BLaER1 (cell line): ENCODE measurements around the gene TUBB3.

Source experiments
- H3K27ac ChIP-seq: shearing (Covaris generic); formaldehyde crosslinking; 2 replicates; pipeline ENCODE4 v1.8.1; 2022
- H3K27me3 ChIP-seq: shearing (Covaris generic); formaldehyde crosslinking; 2 replicates; pipeline ENCODE4 v1.8.1; 2022
- H3K36me3 ChIP-seq: shearing (Covaris generic); formaldehyde crosslinking; 2 replicates; pipeline ENCODE4 v1.8.1; 2022
- H3K4me1 ChIP-seq: shearing (Covaris generic); formaldehyde crosslinking; 2 replicates; pipeline ENCODE4 v1.8.1; 2022
- H3K4me2 ChIP-seq: shearing (Covaris generic); formaldehyde crosslinking; 2 replicates; pipeline ENCODE4 v1.8.1; 2022
- H3K4me3 ChIP-seq: shearing (Covaris generic); formaldehyde crosslinking; 2 replicates; pipeline ENCODE4 v1.8.1; 2022
- H3K9ac ChIP-seq: shearing (Covaris generic); formaldehyde crosslinking; 2 replicates; pipeline ENCODE4 v1.8.1; 2022
- H3K9me3 ChIP-seq: shearing (Covaris generic); formaldehyde crosslinking; 2 replicates; pipeline ENCODE4 v1.8.1; 2022
- H4K20me1 ChIP-seq: shearing (Covaris generic); formaldehyde crosslinking; 2 replicates; pipeline ENCODE4 v1.8.1; 2022
- Cebpa-rat ChIP-seq: shearing (Covaris generic); IDR thresholded peaks from 2 replicates; pipeline ENCODE4 v1.8.1; 2022

Gene TUBB3

DNA sequence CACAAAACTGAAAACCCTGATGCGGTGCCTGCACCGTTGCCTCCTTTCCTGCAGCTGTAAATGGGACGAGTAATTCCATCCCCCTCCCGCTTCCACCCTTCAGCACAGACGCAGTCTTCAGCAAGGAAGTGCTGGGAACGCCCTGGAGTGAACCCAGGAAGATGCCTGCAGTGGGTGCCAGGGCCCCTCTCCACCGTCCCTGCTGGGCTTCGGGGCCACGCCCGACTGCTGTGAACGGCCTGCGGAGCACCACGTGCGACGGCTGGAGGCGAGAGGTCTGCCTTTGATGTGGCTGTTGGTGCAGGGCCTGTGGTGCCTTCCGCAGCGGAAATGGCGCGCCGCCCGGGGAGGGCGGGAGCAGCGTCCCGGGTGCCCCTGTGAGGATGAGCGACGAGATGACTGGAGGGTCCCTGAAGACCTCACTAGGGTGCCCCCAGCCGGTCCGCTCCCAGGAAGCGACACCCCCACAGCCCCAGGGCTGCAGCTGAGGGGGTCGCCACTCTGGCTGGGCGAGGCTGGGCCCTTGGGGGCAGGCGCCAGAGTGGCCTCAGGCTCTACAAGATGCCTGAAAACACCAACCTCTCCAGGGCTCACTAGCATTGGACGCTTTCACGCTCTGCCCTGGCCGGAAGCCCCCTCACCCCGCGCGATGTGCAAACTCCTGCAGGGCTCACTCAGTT lies 5.2 kb upstream of the TUBB3 start:
- peaks cover 16% of the 10 kb centered on the region; the same call in 1 of the 2 replicates for H4K20me1 ChIP-seq
- H3K27me3 ChIP-seq = no peaks in the 10 kb centered on the region
- H3K9me3 ChIP-seq = no peaks in the 10 kb centered on the region
- peaks cover 80% of the 10 kb centered on the region for H3K4me1 ChIP-seq
- peak overlapping the region; percentile 79 for H3K9ac ChIP-seq
- peaks cover 10% of the 10 kb centered on the region for H3K36me3 ChIP-seq
- H3K4me3 ChIP-seq = peak overlapping the region; percentile 66
- peak overlapping the region; percentile 100 for H3K4me2 ChIP-seq
- peak overlapping the region; percentile 83 for H3K27ac ChIP-seq
- no peak for TF ChIP-seq Cebpa-rat

GRCh38 chr16:89918453-89919347 lies 4.4 kb upstream of the TUBB3 start, which contains the start of gene MC1R:
Gene MC1R, plus strand, starts transcription at chr16:89918862. Its CDS starts 397 bp downstream, at chr16:89919259.
- Histone ChIP-seq H3K4me1 (peaks cover 74% of the 10 kb centered on the region), H3K27me3 (no peaks in the 10 kb centered on the region), H3K4me2 (peak within 1 kb of the TSS; percentile 100), H3K4me3 (peak within 1 kb of the TSS; percentile 66), H3K27ac (peak within 1 kb of the TSS; percentile 83), H3K9me3 (no peaks in the 10 kb centered on the region), H3K9ac (peak within 1 kb of the TSS; percentile 79), H3K36me3 (peaks cover 2% of the 10 kb centered on the region; the same call in 1 of the 2 replicates), H4K20me1 (peaks cover 16% of the 10 kb centered on the region; the same call in 1 of the 2 replicates)
- TF ChIP-seq Cebpa-rat = no peak

DNA sequence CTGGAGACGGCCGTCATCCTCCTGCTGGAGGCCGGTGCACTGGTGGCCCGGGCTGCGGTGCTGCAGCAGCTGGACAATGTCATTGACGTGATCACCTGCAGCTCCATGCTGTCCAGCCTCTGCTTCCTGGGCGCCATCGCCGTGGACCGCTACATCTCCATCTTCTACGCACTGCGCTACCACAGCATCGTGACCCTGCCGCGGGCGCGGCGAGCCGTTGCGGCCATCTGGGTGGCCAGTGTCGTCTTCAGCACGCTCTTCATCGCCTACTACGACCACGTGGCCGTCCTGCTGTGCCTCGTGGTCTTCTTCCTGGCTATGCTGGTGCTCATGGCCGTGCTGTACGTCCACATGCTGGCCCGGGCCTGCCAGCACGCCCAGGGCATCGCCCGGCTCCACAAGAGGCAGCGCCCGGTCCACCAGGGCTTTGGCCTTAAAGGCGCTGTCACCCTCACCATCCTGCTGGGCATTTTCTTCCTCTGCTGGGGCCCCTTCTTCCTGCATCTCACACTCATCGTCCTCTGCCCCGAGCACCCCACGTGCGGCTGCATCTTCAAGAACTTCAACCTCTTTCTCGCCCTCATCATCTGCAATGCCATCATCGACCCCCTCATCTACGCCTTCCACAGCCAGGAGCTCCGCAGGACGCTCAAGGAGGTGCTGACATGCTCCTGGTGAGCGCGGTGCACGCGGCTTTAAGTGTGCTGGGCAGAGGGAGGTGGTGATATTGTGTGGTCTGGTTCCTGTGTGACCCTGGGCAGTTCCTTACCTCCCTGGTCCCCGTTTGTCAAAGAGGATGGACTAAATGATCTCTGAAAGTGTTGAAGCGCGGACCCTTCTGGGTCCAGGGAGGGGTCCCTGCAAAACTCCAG lies 3.4 kb upstream of the TUBB3 start:
- H3K27ac ChIP-seq = no peak overlapping the region; the same call in 1 of the 2 replicates
- H4K20me1 ChIP-seq = peaks cover 27% of the 10 kb centered on the region
- 0 out of 2 replicates have a peak overlapping the region, but pooled peaks have one; percentile 79 for H3K9ac ChIP-seq
- no peaks in the 10 kb centered on the region for H3K36me3 ChIP-seq
- H3K4me3 ChIP-seq = no peak overlapping the region
- H3K4me2 ChIP-seq = peak overlapping the region; percentile 100
- H3K4me1 ChIP-seq = peaks cover 84% of the 10 kb centered on the region
- H3K27me3 ChIP-seq = no peaks in the 10 kb centered on the region
- H3K9me3 ChIP-seq = no peaks in the 10 kb centered on the region
- no peak for TF ChIP-seq Cebpa-rat

DNA sequence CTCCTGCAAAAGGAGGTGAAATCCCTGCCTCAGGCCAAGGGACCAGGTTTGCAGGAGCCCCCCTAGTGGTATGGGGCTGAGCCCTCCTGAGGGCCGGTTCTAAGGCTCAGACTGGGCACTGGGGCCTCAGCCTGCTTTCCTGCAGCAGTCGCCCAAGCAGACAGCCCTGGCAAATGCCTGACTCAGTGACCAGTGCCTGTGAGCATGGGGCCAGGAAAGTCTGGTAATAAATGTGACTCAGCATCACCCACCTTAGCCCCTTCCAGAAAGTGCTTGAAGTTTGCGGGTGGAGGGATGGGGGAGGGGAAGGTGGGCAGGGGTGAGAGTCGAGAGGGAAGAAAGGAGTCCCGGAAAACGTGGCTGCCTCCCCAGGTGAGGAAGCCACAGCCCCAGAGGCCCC lies 2.4 kb upstream of the TUBB3 start:
- TF ChIP-seq Cebpa-rat = no peak
- peaks cover 37% of the 10 kb centered on the region for H4K20me1 ChIP-seq
- H3K9me3 ChIP-seq = no peaks in the 10 kb centered on the region
- H3K9ac ChIP-seq = peak overlapping the region; percentile 87; the same call in 1 of the 2 replicates
- peak overlapping the region; percentile 86; the same call in 1 of the 2 replicates for H3K4me3 ChIP-seq
- H3K36me3 ChIP-seq = no peaks in the 10 kb centered on the region
- no peaks in the 10 kb centered on the region for H3K27me3 ChIP-seq
- H3K27ac ChIP-seq = 0 out of 2 replicates have a peak overlapping the region, but pooled peaks have one; percentile 84
- H3K4me2 ChIP-seq = peak overlapping the region; percentile 100
- peaks cover 84% of the 10 kb centered on the region for H3K4me1 ChIP-seq

GRCh38 chr16:89921131-89921701 lies 1.9 kb upstream of the TUBB3 start:
- peak overlapping the region; percentile 100 for H3K4me2 ChIP-seq
- H4K20me1 ChIP-seq = peaks cover 41% of the 10 kb centered on the region
- peaks cover 81% of the 10 kb centered on the region for H3K4me1 ChIP-seq
- no peak for TF ChIP-seq Cebpa-rat
- no peaks in the 10 kb centered on the region for H3K36me3 ChIP-seq
- no peaks in the 10 kb centered on the region for H3K27me3 ChIP-seq
- H3K4me3 ChIP-seq = peak overlapping the region; percentile 86
- H3K9ac ChIP-seq = peak overlapping the region; percentile 87
- peak overlapping the region; percentile 84; the same call in 1 of the 2 replicates for H3K27ac ChIP-seq
- H3K9me3 ChIP-seq = no peaks in the 10 kb centered on the region

- Histone ChIP-seq H3K9ac (peak overlapping the region; percentile 87), H3K36me3 (no peaks in the 10 kb centered on the region), H4K20me1 (peaks cover 48% of the 10 kb centered on the region), H3K9me3 (no peaks in the 10 kb centered on the region), H3K4me3 (peak overlapping the region; percentile 86), H3K27me3 (no peaks in the 10 kb centered on the region), H3K27ac (peak overlapping the region; percentile 84), H3K4me1 (peaks cover 80% of the 10 kb centered on the region), H3K4me2 (peak overlapping the region; percentile 100)
- no peak for TF ChIP-seq Cebpa-rat
Observed at GRCh38 chr16:89921702-89922476, 1.3 kb upstream of the TUBB3 start.

- no peaks in the 10 kb centered on the region for H3K27me3 ChIP-seq
- peaks cover 54% of the 10 kb centered on the region for H4K20me1 ChIP-seq
- H3K4me1 ChIP-seq = peaks cover 77% of the 10 kb centered on the region
- H3K4me3 ChIP-seq = peak overlapping the region; percentile 86
- peak overlapping the region; percentile 87 for H3K9ac ChIP-seq
- H3K27ac ChIP-seq = peak overlapping the region; percentile 84
- H3K4me2 ChIP-seq = peak overlapping the region; percentile 100
- peaks cover under 1% of the 10 kb centered on the region; the same call in 1 of the 2 replicates for H3K36me3 ChIP-seq
- TF ChIP-seq Cebpa-rat = no peak
- H3K9me3 ChIP-seq = no peaks in the 10 kb centered on the region
Observed at GRCh38 chr16:89922477-89922883, 662 bp upstream of the TUBB3 start.

DNA sequence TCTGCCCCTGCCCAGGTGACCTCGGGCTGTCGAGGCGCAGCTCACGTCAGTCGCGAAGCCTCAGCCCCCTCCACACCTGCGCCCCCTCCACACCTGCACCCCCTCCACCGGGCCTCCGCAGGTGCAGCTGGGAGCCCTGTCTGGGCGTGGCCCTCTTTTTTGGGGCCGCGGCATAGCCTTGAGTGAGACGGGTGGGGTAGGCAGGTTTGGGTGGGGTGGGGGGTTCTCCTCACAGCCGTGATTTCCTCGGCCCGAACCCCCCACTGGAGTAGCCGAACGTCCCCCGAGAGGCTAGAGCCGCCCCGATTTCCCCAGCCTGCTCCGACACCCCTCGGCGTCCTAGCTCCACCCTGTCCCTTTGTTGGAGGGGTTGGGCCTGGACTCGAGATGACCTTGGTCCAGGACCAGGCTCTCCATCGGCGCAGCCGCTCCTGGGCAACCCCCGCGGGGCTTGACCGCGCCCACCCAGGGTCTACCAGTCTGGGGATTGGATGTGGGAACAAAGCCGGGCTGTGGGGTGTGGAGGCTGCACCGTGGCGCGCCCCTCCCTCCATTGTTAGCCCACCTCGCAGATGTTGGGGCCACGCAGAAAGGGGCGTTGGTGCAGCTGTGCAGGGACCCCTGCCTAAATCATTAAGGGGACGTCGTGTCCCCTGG lies 626 bp downstream of the TUBB3 start:
- Histone ChIP-seq H3K9ac (peak overlapping the region; percentile 87), H3K4me3 (peak overlapping the region; percentile 86), H3K27me3 (no peaks in the 10 kb centered on the region), H4K20me1 (peaks cover 67% of the 10 kb centered on the region), H3K9me3 (no peaks in the 10 kb centered on the region), H3K4me1 (peaks cover 66% of the 10 kb centered on the region), H3K36me3 (peaks cover 14% of the 10 kb centered on the region; the same call in 1 of the 2 replicates), H3K27ac (peak overlapping the region; percentile 84), H3K4me2 (peak overlapping the region; percentile 100)
- TF ChIP-seq Cebpa-rat = no peak
